Endothelial cell of hepatic sinusoid (primary cell): ENCODE measurements around the gene ADAMTS17.

Experiments
- in situ Hi-C: cut with HindIII; loops from 2 replicates; pipeline ENCODE4 v1.10.0; 2017; ENCODE audit warnings: low sequenced_read_pairs

ADAMTS17 gene

GRCh38 chr15:100154338-100154737 is 187.4 kb downstream of the ADAMTS17 start:
- in situ Hi-C loops = no loop called here

DNA sequence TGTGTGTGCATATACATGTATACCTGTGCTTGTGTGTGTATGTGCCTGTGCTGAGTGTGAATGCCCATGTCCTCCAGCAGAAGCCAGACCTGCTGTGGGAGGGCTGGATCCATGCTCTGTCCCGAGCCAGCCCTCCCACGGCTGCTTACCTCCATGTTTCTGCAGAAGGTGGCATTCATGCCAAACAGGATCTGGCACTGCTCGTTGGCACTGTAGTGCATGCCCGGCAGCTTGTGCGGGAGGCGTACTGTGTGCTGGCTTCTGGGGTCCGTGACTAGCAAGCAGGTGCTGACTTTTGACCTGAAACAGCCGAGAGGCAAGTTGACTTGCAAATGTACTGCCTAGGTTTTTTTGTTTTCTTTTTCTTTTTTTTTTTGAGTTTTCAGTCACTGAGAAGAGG is 189.3 kb downstream of the ADAMTS17 start:
- in situ Hi-C loops = no loop called here

DNA sequence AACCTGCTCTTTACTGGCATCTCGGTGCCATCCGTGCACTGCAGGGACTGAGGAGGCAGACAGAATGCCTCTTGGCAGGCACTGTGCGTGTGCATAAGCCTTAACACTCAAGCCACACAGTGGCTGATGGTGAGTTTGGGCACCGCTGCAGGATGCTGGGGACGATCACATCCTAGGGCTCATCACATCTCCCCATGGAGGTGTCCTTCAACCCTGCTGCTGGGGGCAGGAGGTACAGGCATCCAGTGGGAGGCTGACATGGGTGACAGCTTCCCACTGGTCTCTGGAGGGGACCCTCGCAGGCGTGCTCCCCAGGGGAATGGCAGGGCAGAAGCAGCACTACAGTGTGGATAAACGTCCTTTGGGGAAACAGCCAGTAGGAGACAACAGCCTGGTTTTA is 190.9 kb downstream of the ADAMTS17 start:
- in situ Hi-C loops = no loop called here

DNA sequence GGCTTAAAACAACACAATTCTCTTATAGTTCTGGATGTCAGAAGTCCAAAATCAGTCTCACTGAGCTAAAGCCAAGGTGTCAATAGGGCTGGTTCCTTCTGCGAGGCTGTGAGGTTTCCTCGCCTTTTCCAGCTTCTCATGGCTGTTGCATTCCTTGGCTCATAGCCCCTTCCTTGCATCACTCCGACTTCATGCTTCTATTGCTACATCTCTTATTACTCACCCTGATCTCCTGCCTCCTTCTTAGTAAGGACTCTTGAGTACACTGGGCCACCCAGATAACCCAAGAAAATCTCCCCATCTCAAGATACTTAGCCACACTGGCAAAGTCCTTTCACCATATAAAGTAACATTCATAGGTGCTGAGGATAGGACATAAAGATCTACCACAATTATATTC is 193.9 kb downstream of the ADAMTS17 start:
- in situ Hi-C loops = no loop called here

DNA sequence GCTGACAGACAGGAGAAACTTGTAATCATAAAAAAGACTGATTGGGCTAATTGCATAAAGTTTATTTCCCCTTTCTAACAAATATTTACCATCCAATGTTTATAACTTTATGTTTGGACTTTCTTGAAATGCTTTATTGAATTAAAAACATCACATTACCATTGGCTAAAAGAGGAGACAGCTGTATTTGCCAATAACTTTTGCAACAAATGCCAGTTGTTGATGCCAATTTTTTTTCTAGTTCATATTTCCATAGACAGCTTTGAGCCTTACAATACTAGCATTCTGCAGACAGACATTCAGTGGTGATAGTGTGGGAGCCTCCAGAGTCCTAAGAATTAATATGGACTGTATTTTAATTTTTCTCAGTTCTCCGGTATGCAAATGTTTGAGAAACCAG is 198.4 kb downstream of the ADAMTS17 start:
- in situ Hi-C loops = no loop called here

GRCh38 chr15:100141311-100142001 is 200.3 kb downstream of the ADAMTS17 start:
- in situ Hi-C loops = no loop called here

- in situ Hi-C loops = no loop called here
Measured at GRCh38 chr15:100140527-100141308, 201.1 kb downstream of the ADAMTS17 start.

GRCh38 chr15:100134586-100134985 is 207.2 kb downstream of the ADAMTS17 start:
- in situ Hi-C loops = no loop called here

- in situ Hi-C loops = no loop called here
Measured at GRCh38 chr15:100134089-100134583, 207.6 kb downstream of the ADAMTS17 start.

DNA sequence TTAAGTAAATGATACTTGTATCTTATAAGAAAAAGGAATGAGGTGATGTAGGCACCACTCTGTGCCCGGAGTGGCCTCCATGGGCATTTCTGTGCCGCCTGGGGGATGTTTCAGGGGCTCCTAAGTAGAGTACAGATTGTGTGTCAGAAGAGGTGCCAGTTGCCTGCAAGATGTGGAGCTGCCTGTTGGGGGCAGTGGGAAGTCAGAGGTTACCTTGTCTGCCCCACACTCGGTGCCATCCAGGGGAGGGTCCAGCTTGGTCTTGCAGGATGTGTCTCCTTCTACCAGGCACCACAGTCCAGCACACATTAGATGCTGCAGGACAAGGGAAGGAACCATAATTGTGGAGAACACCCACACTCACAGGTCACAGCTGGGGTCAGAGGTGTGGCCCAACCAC is 208.8 kb downstream of the ADAMTS17 start:
- in situ Hi-C loops = no loop called here

- in situ Hi-C loops = no loop called here
Measured at GRCh38 chr15:100132309-100132708, 209.5 kb downstream of the ADAMTS17 start.

- in situ Hi-C loops = no loop called here
Measured at GRCh38 chr15:100131321-100132224, 210.2 kb downstream of the ADAMTS17 start.

DNA sequence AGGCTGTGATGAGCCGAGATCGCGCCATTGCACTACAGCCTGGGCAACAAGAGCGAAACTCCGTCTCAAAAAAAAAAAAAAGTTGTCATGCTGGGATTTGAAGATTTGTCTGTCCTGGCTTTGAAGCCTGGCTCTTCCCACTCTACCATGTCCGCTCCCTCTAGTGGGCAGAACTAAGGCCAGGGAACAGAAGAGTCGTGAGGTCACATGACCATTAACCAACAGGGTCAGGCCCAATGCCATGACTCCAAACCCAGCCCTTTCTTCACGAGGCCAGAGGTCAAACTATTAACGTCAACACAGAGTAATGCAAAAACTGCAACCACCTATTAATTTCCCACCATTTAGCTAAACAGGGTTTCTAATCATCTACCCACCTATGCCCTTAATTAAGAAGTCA is 212.1 kb downstream of the ADAMTS17 start:
- in situ Hi-C loops = no loop called here

DNA sequence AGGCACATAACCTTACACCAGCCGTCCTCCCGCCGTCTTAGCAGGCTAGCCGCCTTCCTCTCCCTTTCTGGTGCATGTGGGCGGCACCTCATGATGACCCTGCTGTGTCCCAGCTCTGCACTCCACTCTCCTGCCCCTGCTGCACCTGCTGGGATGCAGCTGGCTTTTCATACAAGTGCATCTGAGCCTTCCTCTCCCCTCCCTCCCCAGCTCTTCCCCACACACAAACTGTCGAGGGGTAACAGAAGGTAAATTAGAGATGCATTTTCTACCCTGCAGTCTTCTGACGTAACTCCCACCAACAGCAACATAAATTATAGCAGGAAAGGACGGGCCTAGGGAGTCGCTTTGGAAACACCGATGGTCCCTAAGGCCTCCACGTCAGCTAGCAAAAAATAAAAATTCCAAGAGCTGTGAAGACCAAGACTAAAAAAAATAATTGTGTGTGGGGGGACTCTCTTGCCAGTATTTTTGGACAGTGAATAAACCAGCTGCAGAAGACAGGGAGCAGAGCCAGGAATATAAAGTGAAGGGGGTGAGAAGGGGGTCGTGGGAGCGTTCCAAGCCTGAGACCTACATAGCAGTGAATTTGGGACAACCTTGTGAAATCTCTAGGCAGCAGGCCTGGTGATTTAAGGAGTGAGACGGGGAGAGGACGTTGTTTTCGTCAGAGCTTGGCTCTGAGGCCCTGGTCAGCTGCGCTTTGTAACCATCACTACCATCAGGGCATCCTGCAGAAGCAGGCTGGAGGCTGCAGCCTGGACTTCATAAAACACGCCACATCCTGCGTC is 216.2 kb downstream of the ADAMTS17 start:
- in situ Hi-C loops = no loop called here

- in situ Hi-C loops = no loop called here
Measured at GRCh38 chr15:100124936-100125335, 216.8 kb downstream of the ADAMTS17 start.

DNA sequence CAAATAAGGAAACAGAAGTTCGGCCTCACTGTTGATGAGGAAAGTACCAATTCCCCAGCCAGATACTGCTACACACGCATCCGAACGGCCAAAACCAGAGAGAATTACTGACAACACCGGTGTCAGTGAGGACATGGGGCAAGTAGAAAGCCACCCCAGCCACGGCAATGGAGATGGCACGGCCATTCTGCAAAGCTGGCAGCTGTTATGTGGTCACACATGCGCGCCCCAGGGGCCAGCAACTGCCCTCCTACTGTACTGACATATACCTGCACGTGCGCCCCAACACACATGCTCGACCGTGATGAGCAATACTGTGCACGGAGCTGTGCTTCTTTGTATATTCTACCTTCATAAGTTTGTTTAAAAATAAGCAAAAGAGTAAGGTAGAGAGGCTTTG is 217.4 kb downstream of the ADAMTS17 start:
- in situ Hi-C loops = no loop called here

- in situ Hi-C loops = no loop called here
Measured at GRCh38 chr15:100123611-100124010, 218.2 kb downstream of the ADAMTS17 start.

GRCh38 chr15:100121285-100121684 is 220.5 kb downstream of the ADAMTS17 start:
- in situ Hi-C loops = no loop called here

- in situ Hi-C loops = no loop called here
Measured at GRCh38 chr15:100120111-100120510, 221.7 kb downstream of the ADAMTS17 start.

DNA sequence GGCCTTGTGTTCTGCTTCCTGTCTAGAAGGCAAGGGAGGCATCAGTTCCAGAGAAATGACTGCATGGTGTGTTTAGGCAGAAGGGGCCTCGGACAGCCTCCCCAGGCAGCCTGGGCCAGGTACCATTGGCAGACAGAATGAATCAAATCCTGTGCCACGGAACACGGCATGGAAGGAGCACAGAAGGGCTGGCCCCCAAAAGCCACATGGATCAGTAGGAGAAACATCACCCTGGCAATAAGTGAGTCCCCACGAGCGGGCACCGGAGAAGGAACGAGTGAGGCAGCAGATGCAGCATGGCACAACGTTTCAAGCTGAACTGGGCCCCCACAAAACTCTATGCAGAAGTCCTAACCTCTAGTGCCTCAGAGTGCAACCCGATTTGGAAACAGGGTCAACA is 223.2 kb downstream of the ADAMTS17 start:
- in situ Hi-C loops = no loop called here
